GM04503 (cell line): Measurements from ENCODE around the gene OTUB1.

Source experiments
- DNase-seq: peaks from one replicate; pipeline ENCODE4 v3.0.0-alpha.2; 2012; ENCODE audit warnings: low read depth

Gene OTUB1

GRCh38 chr11:64025205-64025604 lies 39.0 kb downstream of the OTUB1 start:
- no peak for DNase-seq

GRCh38 chr11:64026575-64027205 lies 40.5 kb downstream of the OTUB1 start:
- no peak for DNase-seq

- no peak for DNase-seq
Observed at GRCh38 chr11:64027651-64028397, 41.6 kb downstream of the OTUB1 start.

- no peak for DNase-seq
Observed at GRCh38 chr11:64028398-64029115, 42.3 kb downstream of the OTUB1 start.

GRCh38 chr11:64029773-64030172 lies 43.5 kb downstream of the OTUB1 start:
- no peak for DNase-seq

- no peak for DNase-seq
Observed at GRCh38 chr11:64031001-64031400, 44.8 kb downstream of the OTUB1 start.

GRCh38 chr11:64032050-64032449 lies 45.8 kb downstream of the OTUB1 start:
- DNase-seq, result no peak

GRCh38 chr11:64034411-64034811 lies 48.2 kb downstream of the OTUB1 start:
- DNase-seq, result no peak

GRCh38 chr11:64035081-64035524 lies 48.9 kb downstream of the OTUB1 start:
- DNase-seq, result no peak

GRCh38 chr11:64035576-64035975 lies 49.3 kb downstream of the OTUB1 start, which contains the start of gene FLRT1:
TSS of gene FLRT1 (plus strand) at chr11:64035931. CDS start at chr11:64116268, 80,337 bp downstream.
- no peak for DNase-seq

GRCh38 chr11:64036087-64037026 lies 50.1 kb downstream of the OTUB1 start:
- no peak for DNase-seq

- no peak for DNase-seq
Observed at GRCh38 chr11:64037027-64037634, 50.9 kb downstream of the OTUB1 start.

GRCh38 chr11:64038500-64038899 lies 52.3 kb downstream of the OTUB1 start:
- DNase-seq, result no peak

GRCh38 chr11:64039012-64039665 lies 52.9 kb downstream of the OTUB1 start:
- no peak for DNase-seq

- DNase-seq, result no peak
Observed at GRCh38 chr11:64040684-64041322, 54.6 kb downstream of the OTUB1 start.

GRCh38 chr11:64041846-64042245 lies 55.6 kb downstream of the OTUB1 start:
- no peak for DNase-seq

GRCh38 chr11:64042301-64042700 lies 56.1 kb downstream of the OTUB1 start:
- DNase-seq, result no peak

- DNase-seq, result no peak
Observed at GRCh38 chr11:64043545-64043944, 57.3 kb downstream of the OTUB1 start.

GRCh38 chr11:64044730-64045393 lies 58.6 kb downstream of the OTUB1 start:
- no peak for DNase-seq

- no peak for DNase-seq
Observed at GRCh38 chr11:64045700-64046099, 59.5 kb downstream of the OTUB1 start.
